OCI-LY3 (cell line): ENCODE results near the gene SDK1.
"Not testable (repeated sequence)": the region's sequence is repeated elsewhere in the genome, so short reads cannot be mapped to it uniquely, and the experiment has no call there.

Source experiments
- EZH2phosphoT487 ChIP-seq: fragments of 200-600 bp; shearing (Covaris generic); IDR thresholded peaks from 2 replicates; pipeline ENCODE4 v1.6.1; 2018; ENCODE audit warnings: antibody characterized with exemption, mixed run types, low read depth
- TF ChIP-seq, protein P1 (sequence below): fragments of 200-600, 300-600 bp; sonication (generic); IDR thresholded peaks from 2 replicates; pipeline ENCODE4 v1.5.1; 2014; ENCODE audit warnings: antibody characterized with exemption, low read length, low read depth

DNA sequence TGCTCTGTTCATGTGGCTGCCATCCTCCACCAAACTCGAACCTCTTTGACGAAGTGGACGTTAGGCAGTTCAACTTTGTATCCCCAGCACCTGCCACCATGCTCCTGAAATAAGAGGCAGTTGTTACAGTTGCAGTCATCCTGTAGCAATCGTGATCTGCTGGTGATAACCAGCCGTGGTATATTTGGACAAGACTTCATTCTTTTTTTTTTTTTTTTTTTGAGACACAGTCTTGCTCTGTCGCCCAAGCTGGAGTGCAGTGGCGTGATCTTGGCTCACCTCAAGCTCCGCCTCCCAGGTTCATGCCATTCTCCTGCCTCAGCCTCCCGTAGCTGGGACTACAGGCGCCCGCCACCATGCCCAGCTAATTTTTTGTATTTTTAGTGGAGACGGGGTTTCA lies 640.7 kb downstream of the SDK1 start:
- TF ChIP-seq, protein P1, sequence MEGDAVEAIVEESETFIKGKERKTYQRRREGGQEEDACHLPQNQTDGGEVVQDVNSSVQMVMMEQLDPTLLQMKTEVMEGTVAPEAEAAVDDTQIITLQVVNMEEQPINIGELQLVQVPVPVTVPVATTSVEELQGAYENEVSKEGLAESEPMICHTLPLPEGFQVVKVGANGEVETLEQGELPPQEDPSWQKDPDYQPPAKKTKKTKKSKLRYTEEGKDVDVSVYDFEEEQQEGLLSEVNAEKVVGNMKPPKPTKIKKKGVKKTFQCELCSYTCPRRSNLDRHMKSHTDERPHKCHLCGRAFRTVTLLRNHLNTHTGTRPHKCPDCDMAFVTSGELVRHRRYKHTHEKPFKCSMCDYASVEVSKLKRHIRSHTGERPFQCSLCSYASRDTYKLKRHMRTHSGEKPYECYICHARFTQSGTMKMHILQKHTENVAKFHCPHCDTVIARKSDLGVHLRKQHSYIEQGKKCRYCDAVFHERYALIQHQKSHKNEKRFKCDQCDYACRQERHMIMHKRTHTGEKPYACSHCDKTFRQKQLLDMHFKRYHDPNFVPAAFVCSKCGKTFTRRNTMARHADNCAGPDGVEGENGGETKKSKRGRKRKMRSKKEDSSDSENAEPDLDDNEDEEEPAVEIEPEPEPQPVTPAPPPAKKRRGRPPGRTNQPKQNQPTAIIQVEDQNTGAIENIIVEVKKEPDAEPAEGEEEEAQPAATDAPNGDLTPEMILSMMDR: not testable (repeated sequence)
- not testable (repeated sequence) for TF ChIP-seq EZH2phosphoT487
